HEK293T (cell line): Measurements from ENCODE around the gene HHAT.

Source experiments
- BHLHE40 ChIP-seq: fragments of 450-650 bp; IDR thresholded peaks from 2 replicates; pipeline ENCODE4 v1.6.1; 2016; ENCODE audit warnings: mild to moderate bottlenecking, moderate library complexity, borderline replicate concordance
- FOXK2 ChIP-seq: fragments of 450-650 bp; IDR thresholded peaks from 2 replicates; pipeline ENCODE4 v1.6.1; 2016; ENCODE audit warnings: mild to moderate bottlenecking
- PKNOX1 ChIP-seq: fragments of 450-650 bp; IDR thresholded peaks from 2 replicates; pipeline ENCODE4 v1.6.1; 2016

- TF ChIP-seq BHLHE40, result no peak
- no peak for TF ChIP-seq PKNOX1
- no peak for TF ChIP-seq FOXK2
Measured at GRCh38 chr1:210715072-210715471, 386.4 kb downstream of the HHAT start.
